ENCODE results near the gene SLC25A21.

- TF ChIP-seq CTCF (IDR thresholded peaks at IDR 0.05) (no peak), POLR2A (IDR thresholded peaks at IDR 0.05) (no peak)
Measured at GRCh38 chr14:36884049-36884448, 288.4 kb downstream of the SLC25A21 start.
